Measurements from ENCODE around the gene SMPD3. TPM values are rescaled to one million over a fixed set of nuclear protein-coding genes. Genes with fewer than 3 reads are reported as not detected.

The SMPD3 gene
- total RNA-seq, 1 experiment from 2014 or later = 0.77 TPM

DNA sequence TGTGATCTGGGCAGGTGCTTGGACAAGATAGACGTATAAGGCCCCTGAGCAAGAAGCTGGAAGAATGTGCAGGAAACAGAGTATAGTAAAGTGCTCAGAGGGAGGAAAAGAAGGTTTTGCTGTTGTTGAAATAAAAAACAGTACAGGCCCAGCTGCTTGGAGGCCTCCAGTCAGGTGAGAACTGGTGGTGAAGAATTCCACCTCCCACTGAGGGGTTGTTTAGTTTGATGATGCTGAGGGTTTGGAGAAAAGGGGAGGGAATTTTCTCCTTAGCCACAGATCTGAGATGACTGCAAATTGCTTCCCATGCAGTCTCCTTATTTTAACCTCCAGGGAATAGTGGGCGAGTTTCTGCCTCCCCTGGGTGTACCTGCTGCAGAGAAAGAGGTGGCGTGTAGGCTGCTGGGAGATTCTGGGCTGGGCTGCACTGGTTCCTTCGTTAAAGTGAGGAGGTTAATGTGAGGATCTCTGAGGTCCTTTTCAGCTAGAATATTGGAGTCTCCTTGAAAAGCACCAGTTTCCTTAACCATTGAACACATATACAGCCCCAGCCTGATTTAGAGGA, 25.8 kb downstream of the SMPD3 start:
- Histone ChIP-seq H3K4me3 (ENCODE audit: low read depth in 2 of 2, low read length in 2 of 2) (no peak overlapping the region), H3K27ac (ENCODE audit: low read length) (no peak overlapping the region), H3K27me3 (ENCODE audit: control insufficient read depth, insufficient read depth, low read length) (no peaks in the 10 kb centered on the region), H3K9me3 (ENCODE audit: control insufficient read depth, insufficient read depth, low read depth, low read length) (no peaks in the 10 kb centered on the region), H3K4me1 (ENCODE audit: control insufficient read depth, insufficient read depth, low read length) (no peaks in the 10 kb centered on the region), H3K36me3 (ENCODE audit: control insufficient read depth, insufficient read depth, low read length) (no peaks in the 10 kb centered on the region)
- POLR2A ChIA-PET = no interaction called here
- no peak for TF ChIP-seq POLR2AphosphoS5 (IDR thresholded peaks at IDR 0.05; ENCODE audit: low read depth, low read length)
- no peak for TF ChIP-seq TCF7L2 (IDR thresholded peaks at IDR 0.05; ENCODE audit: low read depth, low read length)
- DNase-seq (ENCODE audit: low read depth, low spot score) (no peak), ATAC-seq (no peak)
- intact Hi-C loops (cut with micrococcal nuclease; ENCODE audit: unreplicated experiment) (no loop called here), in situ Hi-C loops (cut with HindIII; ENCODE audit: low pct_unique_long_range_greater_than_20kb, low sequenced_read_pairs) (no loop called here)
- CTCF ChIA-PET = no interaction called here
- no TSS peak for BruUV-seq (replicated peaks)

GRCh38 chr16:68421076-68421475, 27.2 kb downstream of the SMPD3 start:
- intact Hi-C loops (cut with micrococcal nuclease; ENCODE audit: unreplicated experiment) = no loop called here
- no peaks in the 10 kb centered on the region for H3K27me3 ChIP-seq (ENCODE audit: control insufficient read depth, insufficient read depth, low read length)
- DNase-seq (ENCODE audit: low read depth, low spot score) (no peak), ATAC-seq (no peak)
- TF ChIP-seq SIN3A (IDR thresholded peaks at IDR 0.05; ENCODE audit: borderline replicate concordance, insufficient read depth, low read depth, low read length) (no peak), TCF7L2 (IDR thresholded peaks at IDR 0.05; ENCODE audit: low read depth, low read length) (no peak), POLR2AphosphoS5 (IDR thresholded peaks at IDR 0.05; ENCODE audit: low read depth, low read length) (no peak), CTCF (IDR thresholded peaks at IDR 0.05) (no peak)
- TF ChIP-seq, protein P1, sequence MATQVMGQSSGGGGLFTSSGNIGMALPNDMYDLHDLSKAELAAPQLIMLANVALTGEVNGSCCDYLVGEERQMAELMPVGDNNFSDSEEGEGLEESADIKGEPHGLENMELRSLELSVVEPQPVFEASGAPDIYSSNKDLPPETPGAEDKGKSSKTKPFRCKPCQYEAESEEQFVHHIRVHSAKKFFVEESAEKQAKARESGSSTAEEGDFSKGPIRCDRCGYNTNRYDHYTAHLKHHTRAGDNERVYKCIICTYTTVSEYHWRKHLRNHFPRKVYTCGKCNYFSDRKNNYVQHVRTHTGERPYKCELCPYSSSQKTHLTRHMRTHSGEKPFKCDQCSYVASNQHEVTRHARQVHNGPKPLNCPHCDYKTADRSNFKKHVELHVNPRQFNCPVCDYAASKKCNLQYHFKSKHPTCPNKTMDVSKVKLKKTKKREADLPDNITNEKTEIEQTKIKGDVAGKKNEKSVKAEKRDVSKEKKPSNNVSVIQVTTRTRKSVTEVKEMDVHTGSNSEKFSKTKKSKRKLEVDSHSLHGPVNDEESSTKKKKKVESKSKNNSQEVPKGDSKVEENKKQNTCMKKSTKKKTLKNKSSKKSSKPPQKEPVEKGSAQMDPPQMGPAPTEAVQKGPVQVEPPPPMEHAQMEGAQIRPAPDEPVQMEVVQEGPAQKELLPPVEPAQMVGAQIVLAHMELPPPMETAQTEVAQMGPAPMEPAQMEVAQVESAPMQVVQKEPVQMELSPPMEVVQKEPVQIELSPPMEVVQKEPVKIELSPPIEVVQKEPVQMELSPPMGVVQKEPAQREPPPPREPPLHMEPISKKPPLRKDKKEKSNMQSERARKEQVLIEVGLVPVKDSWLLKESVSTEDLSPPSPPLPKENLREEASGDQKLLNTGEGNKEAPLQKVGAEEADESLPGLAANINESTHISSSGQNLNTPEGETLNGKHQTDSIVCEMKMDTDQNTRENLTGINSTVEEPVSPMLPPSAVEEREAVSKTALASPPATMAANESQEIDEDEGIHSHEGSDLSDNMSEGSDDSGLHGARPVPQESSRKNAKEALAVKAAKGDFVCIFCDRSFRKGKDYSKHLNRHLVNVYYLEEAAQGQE (IDR thresholded peaks at IDR 0.05; ENCODE audit: insufficient read depth in 1 of 2, low read depth in 2 of 2, low read length in 1 of 2) = no peak
- no TSS peak for BruUV-seq (replicated peaks)
- no peak overlapping the region for H3K4me3 ChIP-seq (ENCODE audit: low read depth in 2 of 2, low read length in 2 of 2)
- H3K36me3 ChIP-seq (ENCODE audit: control insufficient read depth, insufficient read depth, low read length) = no peaks in the 10 kb centered on the region
- in situ Hi-C loops (cut with HindIII; ENCODE audit: low pct_unique_long_range_greater_than_20kb, low sequenced_read_pairs) = no loop called here
- no peaks in the 10 kb centered on the region for H3K4me1 ChIP-seq (ENCODE audit: control insufficient read depth, insufficient read depth, low read length)
- H3K9me3 ChIP-seq (ENCODE audit: control insufficient read depth, insufficient read depth, low read depth, low read length) = no peaks in the 10 kb centered on the region
- no peak overlapping the region for H3K27ac ChIP-seq (ENCODE audit: low read length)
- POLR2A ChIA-PET = no interaction called here
- CTCF ChIA-PET = no interaction called here

GRCh38 chr16:68420366-68420942, 27.9 kb downstream of the SMPD3 start:
- no peaks in the 10 kb centered on the region for H3K27me3 ChIP-seq (ENCODE audit: control insufficient read depth, insufficient read depth, low read length)
- no peaks in the 10 kb centered on the region for H3K9me3 ChIP-seq (ENCODE audit: control insufficient read depth, insufficient read depth, low read depth, low read length)
- no TSS peak for BruUV-seq (replicated peaks)
- in situ Hi-C loops (cut with HindIII; ENCODE audit: low pct_unique_long_range_greater_than_20kb, low sequenced_read_pairs) = no loop called here
- no peaks in the 10 kb centered on the region for H3K36me3 ChIP-seq (ENCODE audit: control insufficient read depth, insufficient read depth, low read length)
- no peak overlapping the region for H3K27ac ChIP-seq (ENCODE audit: low read length)
- intact Hi-C loops (cut with micrococcal nuclease; ENCODE audit: unreplicated experiment) = no loop called here
- POLR2A ChIA-PET = interaction anchor here (0.7 kb wide), 1 partner anchor 447 kb away, joined by 9 read pairs; no protein-coding TSS in a partner anchor
- H3K4me1 ChIP-seq (ENCODE audit: control insufficient read depth, insufficient read depth, low read length) = no peaks in the 10 kb centered on the region
- H3K4me3 ChIP-seq (ENCODE audit: low read depth in 2 of 2, low read length in 2 of 2) = no peak overlapping the region
- ATAC-seq = no peak
- CTCF ChIA-PET = no interaction called here
- DNase-seq (ENCODE audit: low read depth, low spot score) = no peak
- no peak for TF ChIP-seq POLR2AphosphoS5 (IDR thresholded peaks at IDR 0.05; ENCODE audit: low read depth, low read length)
- TF ChIP-seq SIN3A (IDR thresholded peaks at IDR 0.05; ENCODE audit: borderline replicate concordance, insufficient read depth, low read depth, low read length) = no peak
- no peak for TF ChIP-seq TCF7L2 (IDR thresholded peaks at IDR 0.05; ENCODE audit: low read depth, low read length)
- no peak for TF ChIP-seq CTCF (IDR thresholded peaks at IDR 0.05)
